HFFc6 (cell line): ENCODE measurements around the gene NRG2. TPM values are rescaled to one million over a fixed set of nuclear protein-coding genes. Genes with fewer than 3 reads are reported as not detected.

Source experiments
- DNase-seq: peaks from one replicate; pipeline ENCODE4 v3.0.0-alpha.2; 2018
- H3K27ac Mint-ChIP-seq: 2 replicates; pipeline ENCODE4 v1.8.0; 2020; ENCODE audit warnings: mild to moderate bottlenecking, mixed read lengths
- H3K27me3 Mint-ChIP-seq: 2 replicates; pipeline ENCODE4 v1.8.0; 2021; ENCODE audit warnings: mild to moderate bottlenecking, moderate library complexity, mixed read lengths; ENCODE audit not compliant: insufficient read depth
- H3K36me3 Mint-ChIP-seq: 2 replicates; pipeline ENCODE4 v1.8.0; 2021; ENCODE audit warnings: low read depth, mixed read lengths
- H3K4me1 Mint-ChIP-seq: 2 replicates; pipeline ENCODE4 v1.8.0; 2020; ENCODE audit warnings: low read depth, mixed read lengths
- H3K4me3 Mint-ChIP-seq: 2 replicates; pipeline ENCODE4 v1.8.0; 2020; ENCODE audit warnings: mild to moderate bottlenecking, moderate library complexity, mixed read lengths
- H3K9me3 Mint-ChIP-seq: 2 replicates; pipeline ENCODE4 v1.8.0; 2020; ENCODE audit warnings: mild to moderate bottlenecking, mixed read lengths
- total RNA-seq, 6 experiments: library from RNA; stranded (reverse); fragmentation: NEBNext Ultra II Directional; extraction: Animal tissue kit (Norgen Biotek cat#: 25700); gene quantifications; 2 replicates in 1 of 6; 3 replicates in 5 of 6; pipeline ENCODE4 v1.2.3, GENCODE V29; 2021
- TF ChIP-seq, protein P1 (sequence below): fragments of 200-600 bp; sonication (generic); IDR thresholded peaks from 2 replicates; pipeline ENCODE4 v1.5.0; 2021; ENCODE audit warnings: antibody characterized with exemption, mild to moderate bottlenecking

NRG2 gene
- total RNA-seq, 6 experiments from 2014 or later, result 0.11 to 0.35 (median 0.19) TPM; not detected in 1

- TF ChIP-seq, protein P1, sequence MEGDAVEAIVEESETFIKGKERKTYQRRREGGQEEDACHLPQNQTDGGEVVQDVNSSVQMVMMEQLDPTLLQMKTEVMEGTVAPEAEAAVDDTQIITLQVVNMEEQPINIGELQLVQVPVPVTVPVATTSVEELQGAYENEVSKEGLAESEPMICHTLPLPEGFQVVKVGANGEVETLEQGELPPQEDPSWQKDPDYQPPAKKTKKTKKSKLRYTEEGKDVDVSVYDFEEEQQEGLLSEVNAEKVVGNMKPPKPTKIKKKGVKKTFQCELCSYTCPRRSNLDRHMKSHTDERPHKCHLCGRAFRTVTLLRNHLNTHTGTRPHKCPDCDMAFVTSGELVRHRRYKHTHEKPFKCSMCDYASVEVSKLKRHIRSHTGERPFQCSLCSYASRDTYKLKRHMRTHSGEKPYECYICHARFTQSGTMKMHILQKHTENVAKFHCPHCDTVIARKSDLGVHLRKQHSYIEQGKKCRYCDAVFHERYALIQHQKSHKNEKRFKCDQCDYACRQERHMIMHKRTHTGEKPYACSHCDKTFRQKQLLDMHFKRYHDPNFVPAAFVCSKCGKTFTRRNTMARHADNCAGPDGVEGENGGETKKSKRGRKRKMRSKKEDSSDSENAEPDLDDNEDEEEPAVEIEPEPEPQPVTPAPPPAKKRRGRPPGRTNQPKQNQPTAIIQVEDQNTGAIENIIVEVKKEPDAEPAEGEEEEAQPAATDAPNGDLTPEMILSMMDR, result no peak
Measured at GRCh38 chr5:139812836-139813805, 230.0 kb downstream of the NRG2 start.

DNA sequence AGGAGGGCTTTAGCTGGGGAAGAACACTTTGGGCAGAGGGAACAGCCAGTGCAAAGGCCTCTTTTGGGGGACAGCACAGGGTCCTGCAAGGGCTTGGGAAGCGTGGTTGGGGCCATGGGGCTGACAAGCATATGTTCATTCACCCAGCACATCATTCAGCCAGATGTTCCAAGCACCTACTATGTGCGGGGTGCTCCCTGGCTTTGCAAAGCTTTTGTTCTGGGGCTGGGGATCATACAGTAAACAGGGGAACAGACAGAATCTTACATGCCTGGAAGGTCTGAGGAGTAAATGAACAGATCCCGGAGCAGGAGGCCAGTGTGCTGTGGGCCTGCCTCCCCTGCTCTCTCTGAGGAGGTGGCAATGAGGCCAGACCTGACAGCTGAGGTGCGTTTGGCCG, 230.8 kb downstream of the NRG2 start:
- Mint-ChIP-seq H3K4me3 (no peak overlapping the region), H3K27me3 (peaks cover 54% of the 10 kb centered on the region), H3K4me1 (no peaks in the 10 kb centered on the region), H3K9me3 (no peaks in the 10 kb centered on the region), H3K27ac (no peak overlapping the region), H3K36me3 (no peaks in the 10 kb centered on the region)
- DNase-seq, result no peak
- TF ChIP-seq, protein P1, result no peak

More at GRCh38 chr5:139812836-139813805, 230.0 kb downstream of the NRG2 start:
- DNase-seq, result no peak
- no peak overlapping the region for H3K27ac Mint-ChIP-seq
- no peaks in the 10 kb centered on the region for H3K9me3 Mint-ChIP-seq
- H3K36me3 Mint-ChIP-seq, result no peaks in the 10 kb centered on the region
- H3K27me3 Mint-ChIP-seq, result peaks cover 58% of the 10 kb centered on the region
- no peaks in the 10 kb centered on the region for H3K4me1 Mint-ChIP-seq
- no peak overlapping the region for H3K4me3 Mint-ChIP-seq

GRCh38 chr5:139811274-139811607, 231.9 kb downstream of the NRG2 start:
- TF ChIP-seq, protein P1, result no peak
- no peaks in the 10 kb centered on the region for H3K9me3 Mint-ChIP-seq
- H3K27ac Mint-ChIP-seq, result no peak overlapping the region
- no peak overlapping the region for H3K4me3 Mint-ChIP-seq
- no peaks in the 10 kb centered on the region for H3K36me3 Mint-ChIP-seq
- peaks cover 49% of the 10 kb centered on the region for H3K27me3 Mint-ChIP-seq
- DNase-seq, result no peak
- H3K4me1 Mint-ChIP-seq, result no peaks in the 10 kb centered on the region

DNA sequence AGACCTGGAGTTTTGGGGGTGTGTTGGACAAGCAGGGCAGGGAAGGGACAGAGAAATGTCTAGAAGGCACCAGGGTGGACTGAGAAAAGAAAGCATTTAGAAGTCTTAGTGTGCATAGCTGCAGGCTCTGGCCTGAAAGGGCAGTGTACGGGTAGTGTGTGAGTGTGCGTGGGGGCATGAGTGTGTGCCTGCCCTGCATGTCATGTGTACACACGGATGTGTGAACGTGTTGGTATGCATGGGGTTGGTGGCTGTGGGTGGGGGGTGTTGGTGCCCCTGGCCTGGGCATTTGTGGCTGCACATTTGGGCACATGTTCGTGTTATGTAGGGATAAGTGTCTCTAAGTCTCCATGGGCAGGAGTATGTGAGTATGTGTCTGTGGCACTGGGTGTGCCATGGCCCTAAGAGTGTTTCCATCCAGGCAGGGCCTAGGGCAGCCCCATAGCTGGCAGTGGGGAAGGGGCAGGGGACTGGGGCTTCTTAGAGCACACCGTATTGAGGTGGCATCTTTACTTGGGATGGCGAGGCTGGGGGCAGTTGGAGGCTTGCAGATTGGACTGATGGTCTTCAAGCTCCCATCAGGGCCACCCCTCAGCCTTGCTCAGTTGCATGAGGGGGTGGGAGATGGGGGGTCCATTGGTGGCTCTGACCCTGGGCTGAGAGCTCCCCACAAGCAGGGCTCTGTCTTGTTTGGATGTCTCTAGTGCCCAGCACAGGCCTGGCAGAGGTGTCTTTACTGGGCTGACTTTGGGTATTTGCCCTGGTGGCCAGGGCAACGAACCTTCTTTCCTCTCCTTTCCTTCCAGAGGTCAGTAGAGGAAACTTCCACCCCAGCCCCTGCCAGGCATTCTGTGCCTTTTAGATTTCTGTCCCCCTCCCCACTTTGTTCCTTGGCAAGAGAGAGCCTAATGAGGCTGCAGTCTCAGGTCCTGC, 232.5 kb downstream of the NRG2 start:
- H3K27ac Mint-ChIP-seq, result no peak overlapping the region
- H3K4me1 Mint-ChIP-seq, result no peaks in the 10 kb centered on the region
- TF ChIP-seq, protein P1, result no peak
- DNase-seq, result no peak
- H3K36me3 Mint-ChIP-seq, result no peaks in the 10 kb centered on the region
- no peak overlapping the region for H3K4me3 Mint-ChIP-seq
- H3K27me3 Mint-ChIP-seq, result peaks cover 52% of the 10 kb centered on the region
- H3K9me3 Mint-ChIP-seq, result no peaks in the 10 kb centered on the region

DNA sequence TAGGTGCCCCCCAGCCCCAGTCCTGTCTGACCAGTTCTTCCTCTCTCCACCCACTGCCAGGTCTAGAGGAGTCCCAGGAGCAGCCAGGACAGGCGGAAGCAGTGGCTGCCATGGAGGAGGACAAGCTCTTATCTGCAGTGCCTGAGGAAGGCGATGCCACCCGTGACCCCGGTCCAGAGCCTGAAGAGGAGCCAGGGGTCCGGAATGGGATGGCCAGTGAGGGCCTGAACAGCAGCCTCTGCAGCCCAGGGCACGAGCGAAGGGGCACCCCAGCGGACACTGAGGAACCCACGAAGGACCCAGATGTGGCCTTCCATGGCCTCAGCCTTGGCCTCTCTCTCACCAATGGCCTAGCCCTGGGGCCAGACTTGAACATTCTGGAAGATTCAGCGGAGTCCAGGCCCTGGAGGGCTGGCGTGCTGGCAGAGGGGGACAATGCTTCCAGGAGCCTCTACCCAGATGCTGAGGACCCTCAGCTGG, 233.7 kb downstream of the NRG2 start:
- TF ChIP-seq, protein P1, result no peak
- Mint-ChIP-seq H3K9me3 (no peaks in the 10 kb centered on the region), H3K4me1 (no peaks in the 10 kb centered on the region), H3K27ac (no peak overlapping the region), H3K4me3 (no peak overlapping the region), H3K27me3 (peaks cover 45% of the 10 kb centered on the region), H3K36me3 (no peaks in the 10 kb centered on the region)
- DNase-seq, result no peak
